CD4-positive, alpha-beta T cell treated with Interleukin-10 for 1 hour (primary cell): ENCODE measurements around the gene CD40.

Experiments used
- DNase-seq: peaks from one replicate; pipeline ENCODE4 v3.0.0-alpha.2; 2020

CD40 gene

GRCh38 chr20:46151936-46152335 is 33.8 kb downstream of the CD40 start:
- DNase-seq, result no peak

DNA sequence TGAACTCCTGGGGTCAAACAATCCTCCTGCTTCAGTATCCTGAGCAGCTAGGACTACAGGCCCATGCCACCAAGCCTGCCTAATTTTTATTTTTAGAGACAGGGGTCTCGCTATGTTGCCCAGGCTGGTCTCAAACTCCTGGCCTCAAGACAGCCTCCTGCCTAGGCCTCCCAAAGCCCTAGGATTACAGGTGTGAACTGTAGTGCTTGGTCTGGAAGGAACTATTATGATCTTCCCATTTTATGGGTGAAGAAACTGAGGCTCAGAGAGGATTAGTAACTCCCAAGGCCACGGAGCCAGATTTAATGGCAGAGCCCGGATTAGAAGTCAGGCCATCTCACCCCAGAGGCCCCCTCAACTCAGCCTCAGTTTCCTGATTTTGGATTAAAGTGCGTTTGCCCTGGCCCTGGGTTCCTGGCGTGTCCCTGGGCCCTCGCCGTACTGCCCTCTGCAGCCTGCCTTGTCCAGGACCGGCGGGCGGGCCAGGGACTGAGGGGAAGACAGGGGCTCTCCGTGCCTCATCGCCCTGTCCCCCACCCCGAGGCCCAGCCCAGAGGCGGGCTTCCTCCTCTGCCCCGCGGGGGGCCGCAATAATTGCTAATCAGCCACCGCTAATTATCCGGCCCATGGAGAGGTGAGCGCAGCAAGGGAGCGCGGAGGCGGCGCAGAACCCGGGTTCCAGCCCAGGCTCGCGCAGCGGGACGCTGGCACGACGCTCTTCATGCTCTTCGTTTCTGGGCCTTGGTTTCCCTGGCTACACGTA is 34.9 kb downstream of the CD40 start:
- DNase-seq, result no peak

DNA sequence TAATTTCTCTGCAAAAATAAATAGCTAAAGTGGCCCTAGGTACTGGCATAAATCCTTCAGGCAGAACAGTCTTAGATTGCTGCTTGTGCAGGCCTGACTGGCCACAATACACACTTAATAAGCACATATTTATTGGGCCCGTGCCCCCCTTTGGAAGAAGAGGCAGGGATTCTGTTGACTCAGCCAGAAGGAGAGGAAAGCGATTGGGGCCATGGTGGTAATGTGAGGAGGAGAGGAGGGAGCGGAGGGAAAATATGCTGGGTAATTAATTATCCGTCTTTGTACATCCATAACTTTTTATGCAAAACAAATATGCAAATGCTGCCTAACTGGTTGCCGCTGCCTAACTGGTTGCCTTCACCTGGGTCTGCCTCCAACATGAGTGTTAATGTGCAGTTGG is 36.2 kb downstream of the CD40 start:
- DNase-seq, result no peak

- DNase-seq, result no peak
Measured at GRCh38 chr20:46154796-46155195, 36.7 kb downstream of the CD40 start.

GRCh38 chr20:46156065-46156464 is 38.0 kb downstream of the CD40 start:
- no peak for DNase-seq

DNA sequence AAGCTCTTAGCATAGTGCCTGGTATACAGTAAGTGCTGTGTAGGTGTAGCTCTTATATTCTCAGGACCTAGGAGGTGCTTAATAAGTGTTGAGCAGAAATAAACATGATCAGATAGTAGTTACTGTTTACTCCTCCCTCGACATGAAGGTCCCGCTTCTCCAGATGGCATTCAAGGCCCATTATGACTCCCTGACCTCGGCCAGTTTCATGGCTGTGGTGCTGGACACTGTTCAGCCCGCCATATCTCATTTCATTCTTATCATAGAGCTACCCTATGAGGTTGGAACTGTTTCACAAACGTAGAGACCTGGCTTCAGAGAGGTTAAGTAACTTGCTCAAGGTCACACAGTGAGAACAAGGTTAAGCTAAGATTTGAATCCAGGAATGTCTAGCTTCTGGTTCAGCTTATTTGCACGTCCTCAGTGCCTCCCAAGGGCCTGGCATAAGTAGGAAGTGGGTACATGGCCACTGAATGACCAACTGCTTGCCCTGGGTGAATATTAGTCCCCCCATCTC is 39.0 kb downstream of the CD40 start:
- no peak for DNase-seq

DNA sequence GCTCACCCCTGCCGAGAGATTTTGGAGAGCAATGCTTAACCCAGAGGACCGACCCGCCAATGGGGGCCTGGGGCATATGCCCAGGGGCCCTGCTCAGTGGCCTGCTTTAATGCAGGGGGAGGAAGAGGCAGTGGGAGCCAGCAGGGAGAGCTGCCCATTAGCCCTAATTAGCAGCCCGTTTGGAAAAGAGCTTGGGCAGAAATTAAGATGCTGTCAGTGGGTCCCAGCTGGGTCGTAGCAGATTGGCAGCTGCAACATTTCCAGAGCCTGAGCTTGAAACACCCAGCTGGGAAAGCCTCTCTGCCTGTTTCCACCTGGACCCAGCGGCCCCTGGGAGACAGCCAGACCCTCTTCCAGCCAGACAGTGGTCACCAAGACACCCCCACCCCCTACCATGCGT is 39.5 kb downstream of the CD40 start:
- DNase-seq, result no peak

- DNase-seq, result no peak
Measured at GRCh38 chr20:46158476-46158987, 40.4 kb downstream of the CD40 start.

DNA sequence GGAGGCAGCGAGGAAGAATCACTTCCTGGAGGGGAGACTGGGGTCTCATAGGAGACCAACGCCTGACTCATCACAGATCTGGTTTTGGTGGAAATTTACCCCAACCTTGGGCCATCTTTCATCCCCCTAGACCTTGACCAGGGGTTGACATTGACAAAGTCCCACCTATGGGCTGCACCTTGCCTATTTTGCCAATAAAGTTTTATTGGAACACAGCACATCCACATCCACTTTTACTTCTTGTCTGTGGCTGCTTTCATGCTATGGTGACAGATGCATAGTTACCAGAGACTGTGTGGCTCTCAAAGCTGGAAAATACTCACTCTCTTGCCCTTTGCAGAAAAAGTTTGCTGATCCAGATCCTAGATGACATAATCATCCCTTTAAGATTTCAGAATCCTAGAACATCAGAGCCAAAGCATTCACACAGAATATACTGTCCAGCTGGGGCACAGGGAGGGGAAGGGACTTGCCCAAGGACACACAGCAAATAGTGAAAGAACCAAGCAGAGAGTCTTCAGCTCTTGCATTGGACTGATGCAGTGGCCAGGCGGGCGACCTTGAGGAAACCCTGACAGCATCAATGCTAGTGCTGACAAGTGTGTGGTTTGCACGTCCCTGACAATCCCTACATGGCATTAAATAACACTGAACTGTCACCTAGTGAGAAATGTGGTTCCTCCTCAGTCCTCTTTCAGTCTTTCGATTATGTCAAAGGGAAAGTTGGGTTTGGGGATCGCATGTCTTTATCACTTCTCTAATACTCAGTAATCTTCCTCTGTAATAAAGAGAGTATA is 41.2 kb downstream of the CD40 start:
- DNase-seq, result no peak

- no peak for DNase-seq
Measured at GRCh38 chr20:46160661-46161060, 42.5 kb downstream of the CD40 start.

DNA sequence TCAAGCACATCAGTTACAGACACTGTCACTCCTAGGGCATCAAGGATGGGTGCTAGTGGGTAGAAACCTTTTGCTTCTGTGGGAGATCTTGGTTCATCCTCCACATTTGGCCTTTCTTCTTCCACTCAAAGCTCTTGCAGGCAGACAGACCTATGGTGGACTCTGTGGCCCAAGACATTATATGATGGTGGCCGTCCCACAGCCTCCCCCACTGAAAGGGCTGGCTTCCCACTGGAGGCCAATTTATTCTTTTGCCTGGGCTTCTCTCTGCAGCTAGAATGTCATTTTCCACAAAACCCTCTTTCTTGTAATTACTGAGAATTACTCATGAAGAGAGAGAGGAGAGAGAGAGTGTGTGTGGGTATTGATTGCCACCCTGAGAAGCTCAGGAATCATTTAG is 43.8 kb downstream of the CD40 start:
- no peak for DNase-seq

- no peak for DNase-seq
Measured at GRCh38 chr20:46164254-46164653, 46.1 kb downstream of the CD40 start.

DNA sequence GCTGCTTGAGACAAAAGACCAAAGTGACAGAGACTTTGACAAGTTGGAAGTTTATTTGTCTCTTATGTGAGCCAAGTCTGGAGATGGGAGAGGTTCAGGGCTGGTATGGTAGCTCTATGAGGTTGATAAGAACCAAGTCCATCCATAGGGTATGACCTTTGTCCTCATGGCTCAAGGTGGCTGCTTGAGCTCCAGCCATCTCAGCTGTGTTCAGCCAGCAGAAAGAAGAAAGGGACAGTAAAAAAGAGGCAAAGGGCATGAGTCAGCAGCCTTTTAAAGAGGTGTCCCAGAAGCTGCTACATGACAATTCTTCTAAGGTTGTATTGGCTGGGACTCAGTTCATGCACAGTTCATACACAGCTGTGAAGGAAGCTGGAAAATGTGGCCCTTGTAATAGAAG is 49.0 kb downstream of the CD40 start:
- DNase-seq, result no peak

- DNase-seq, result no peak
Measured at GRCh38 chr20:46168438-46168837, 50.3 kb downstream of the CD40 start.

GRCh38 chr20:46169245-46170171 is 51.4 kb downstream of the CD40 start:
- no peak for DNase-seq

DNA sequence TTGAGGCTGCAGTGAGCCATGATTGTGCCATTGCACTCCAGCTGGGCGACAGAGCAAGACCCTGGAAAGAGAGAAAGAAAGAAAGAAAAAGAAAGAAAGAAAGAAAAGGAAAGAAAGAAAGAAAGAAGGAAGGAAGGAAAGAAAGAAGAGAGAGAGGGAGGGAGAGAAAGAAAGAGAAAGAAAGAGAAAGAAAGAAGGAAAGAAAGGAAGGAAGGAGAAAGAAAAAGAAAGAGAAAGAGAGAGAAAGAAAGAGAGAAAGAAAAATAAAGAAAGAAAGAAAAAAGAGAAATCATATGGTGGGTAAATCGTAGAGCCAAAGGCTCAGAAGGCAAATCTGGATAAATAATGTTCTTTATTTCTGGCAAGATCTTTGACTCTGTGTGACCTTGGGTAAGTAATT is 53.4 kb downstream of the CD40 start:
- DNase-seq, result no peak

GRCh38 chr20:46171909-46172308 is 53.8 kb downstream of the CD40 start:
- DNase-seq, result no peak

DNA sequence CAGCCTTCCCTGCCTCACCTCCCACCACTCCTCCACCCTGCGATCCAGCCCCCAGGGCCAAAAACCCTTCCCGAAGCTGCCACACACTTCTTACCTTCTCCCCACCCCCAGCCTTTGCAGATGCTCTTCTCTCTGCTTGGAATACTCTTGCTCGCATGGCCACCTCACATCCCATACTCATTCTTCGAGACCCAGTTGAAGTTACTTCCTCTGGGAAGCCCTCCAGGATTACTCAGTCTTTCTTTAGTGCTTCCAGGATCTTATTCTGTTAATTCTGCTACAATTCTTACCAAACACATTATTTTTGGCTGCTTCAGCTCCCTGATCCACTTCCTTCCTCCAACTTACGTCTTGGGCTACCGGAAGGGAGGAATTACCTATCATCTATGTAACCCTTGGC is 54.3 kb downstream of the CD40 start:
- no peak for DNase-seq

GRCh38 chr20:46172961-46173536 is 54.9 kb downstream of the CD40 start:
- DNase-seq, result no peak

DNA sequence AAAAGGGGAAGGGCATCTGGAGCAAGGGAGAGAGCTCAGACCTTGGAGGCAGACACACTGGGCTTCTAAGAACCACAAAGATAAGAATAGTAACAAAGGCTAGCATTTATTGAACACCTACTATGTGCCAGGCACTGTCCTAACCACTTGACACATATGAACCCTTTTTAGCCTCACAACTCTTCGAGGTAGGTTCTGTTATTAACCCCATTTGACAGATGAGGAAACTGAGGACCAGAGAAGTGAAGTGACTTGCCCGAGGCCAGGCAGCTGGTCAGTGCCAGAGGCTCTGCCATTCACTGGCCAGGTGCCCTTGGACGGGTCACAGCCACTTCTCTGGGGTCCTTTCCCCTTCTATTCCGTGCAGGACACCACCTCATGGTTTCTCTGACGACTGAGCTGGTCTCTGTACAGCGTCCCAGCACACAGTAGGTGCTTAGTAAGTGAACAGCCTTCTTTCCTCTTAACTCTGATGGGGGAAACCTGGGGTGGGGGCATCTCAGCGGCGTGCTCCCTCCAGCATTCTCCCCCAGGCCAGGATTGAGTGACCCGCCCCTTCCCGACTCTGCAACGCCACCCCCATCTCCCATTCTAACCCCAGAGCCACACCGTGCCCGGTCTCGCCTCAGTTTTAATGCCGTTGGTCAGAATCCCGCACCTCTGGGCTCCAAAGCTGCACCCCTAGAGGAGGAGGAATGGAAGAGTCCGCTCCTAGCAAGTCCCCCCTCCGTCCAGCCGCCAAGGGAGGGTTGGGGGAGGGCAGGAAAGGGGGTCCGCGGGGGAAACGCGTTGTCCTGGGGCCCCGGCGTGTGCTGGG is 55.7 kb downstream of the CD40 start:
- no peak for DNase-seq

- peak; percentile 65 for DNase-seq
Measured at GRCh38 chr20:46174469-46175126, 56.5 kb downstream of the CD40 start.
